Astrocyte (in vitro differentiated cells and primary cell): ENCODE data around the gene SPIN1. TPM values are rescaled to one million over a fixed set of nuclear protein-coding genes. Genes with fewer than 3 reads are reported as not detected.

ENCODE experiments used
- DNase-seq: peaks from one replicate; pipeline ENCODE4 v3.0.0-alpha.2; 2010; ENCODE audit warnings: low read depth
- FAIRE-seq: peaks from 2 replicates; lab custom pipeline; 2011; peaks lifted over from hg19 to GRCh38; lab: Jason Lieb, UNC
- H2AFZ ChIP-seq: 2 replicates; pipeline ENCODE4 v1.6.0; 2012; ENCODE audit warnings: low read depth, low read length, inconsistent platforms
- H3K27ac ChIP-seq: 2 replicates; pipeline ENCODE4 v1.5.1; 2011; ENCODE audit warnings: low read depth, low read length, inconsistent platforms
- H3K27me3 ChIP-seq: 2 replicates; pipeline ENCODE4 v1.6.0; 2011; ENCODE audit warnings: low read length, inconsistent platforms; ENCODE audit not compliant: insufficient read depth
- H3K36me3 ChIP-seq: 2 replicates; pipeline ENCODE4 v1.5.1; 2011; ENCODE audit warnings: low read length, inconsistent platforms; ENCODE audit not compliant: insufficient read depth
- H3K4me1 ChIP-seq: 2 replicates; pipeline ENCODE4 v1.5.1; 2011; ENCODE audit warnings: low read length, inconsistent platforms; ENCODE audit not compliant: insufficient read depth
- H3K4me2 ChIP-seq: 2 replicates; pipeline ENCODE4 v1.6.0; 2012; ENCODE audit warnings: low read length, inconsistent platforms
- H3K4me3 ChIP-seq: 2 replicates; pipeline ENCODE4 v1.5.1; 2011; ENCODE audit warnings: low read depth, mild to moderate bottlenecking, low read length, inconsistent platforms; ENCODE audit not compliant: insufficient read depth
- H3K79me2 ChIP-seq: 2 replicates; pipeline ENCODE4 v1.6.0; 2012; ENCODE audit warnings: mild to moderate bottlenecking, low read length, inconsistent platforms; ENCODE audit not compliant: insufficient read depth
- H3K9ac ChIP-seq: 2 replicates; pipeline ENCODE4 v1.6.0; 2012; ENCODE audit warnings: mild to moderate bottlenecking, low read length, inconsistent platforms
- H3K9me3 ChIP-seq: 2 replicates; pipeline ENCODE4 v1.5.1; 2012; ENCODE audit warnings: low read depth, mild to moderate bottlenecking, low read length, inconsistent platforms; ENCODE audit not compliant: insufficient read depth
- H4K20me1 ChIP-seq: 2 replicates; pipeline ENCODE4 v1.6.0; 2012; ENCODE audit warnings: low read length, inconsistent platforms; ENCODE audit not compliant: insufficient read depth
- H3K27ac Mint-ChIP-seq: one replicate; pipeline ENCODE4 v1.8.0; 2021; ENCODE audit warnings: mild to moderate bottlenecking, mixed read lengths; ENCODE audit not compliant: unreplicated experiment
- H3K27me3 Mint-ChIP-seq: one replicate; pipeline ENCODE4 v1.8.0; 2021; ENCODE audit warnings: low read depth, mixed read lengths; ENCODE audit not compliant: unreplicated experiment
- H3K36me3 Mint-ChIP-seq: one replicate; pipeline ENCODE4 v1.8.0; 2021; ENCODE audit warnings: low read depth, mixed read lengths; ENCODE audit not compliant: unreplicated experiment
- H3K4me1 Mint-ChIP-seq: one replicate; pipeline ENCODE4 v1.8.0; 2021; ENCODE audit warnings: low read depth, mixed read lengths; ENCODE audit not compliant: unreplicated experiment
- H3K4me3 Mint-ChIP-seq: one replicate; pipeline ENCODE4 v1.8.0; 2021; ENCODE audit warnings: mild to moderate bottlenecking, moderate library complexity, mixed read lengths; ENCODE audit not compliant: unreplicated experiment
- H3K9me3 Mint-ChIP-seq: one replicate; pipeline ENCODE4 v1.8.0; 2021; ENCODE audit warnings: mild to moderate bottlenecking, mixed read lengths; ENCODE audit not compliant: unreplicated experiment
- CTCF ChIP-seq: IDR thresholded peaks from 2 replicates; pipeline ENCODE4 v1.5.1; 2011; ENCODE audit warnings: low read depth, mild to moderate bottlenecking, inconsistent platforms, low read length, moderate library complexity; ENCODE audit not compliant: insufficient read depth
- EZH2 ChIP-seq: IDR thresholded peaks from 2 replicates; pipeline ENCODE4 v1.6.1; 2012; ENCODE audit warnings: mild to moderate bottlenecking, low read length, inconsistent platforms; ENCODE audit not compliant: insufficient read depth
- total RNA-seq: library from RNA; stranded (reverse); gene quantifications from 2 replicates; pipeline ENCODE4 v1.2.1, GENCODE V29; 2021

Gene SPIN1
- total RNA-seq, 1 donor from 2014 or later: 74.1 TPM

- peak overlapping the region; percentile 18 for H3K27ac ChIP-seq
- H3K36me3 ChIP-seq: peaks cover under 1% of the 10 kb centered on the region
- no peak overlapping the region for H2AFZ ChIP-seq
- no peaks in the 10 kb centered on the region for H3K27me3 ChIP-seq
- peaks cover 18% of the 10 kb centered on the region for H3K36me3 Mint-ChIP-seq
- no peaks in the 10 kb centered on the region for H3K27me3 Mint-ChIP-seq
- H3K27ac Mint-ChIP-seq: peak overlapping the region; percentile 83
- H3K4me2 ChIP-seq: no peak overlapping the region
- no peaks in the 10 kb centered on the region for H3K4me1 ChIP-seq
- H3K9ac ChIP-seq: no peak overlapping the region
- TF ChIP-seq EZH2 (no peak), CTCF (no peak)
- no peak overlapping the region for H3K4me3 Mint-ChIP-seq
- peaks cover 18% of the 10 kb centered on the region for H3K4me1 Mint-ChIP-seq
- H4K20me1 ChIP-seq: peaks cover 46% of the 10 kb centered on the region
- peaks cover 1% of the 10 kb centered on the region for H3K9me3 Mint-ChIP-seq
- H3K4me3 ChIP-seq: no peak overlapping the region
- H3K79me2 ChIP-seq: peaks cover 91% of the 10 kb centered on the region
- no peaks in the 10 kb centered on the region for H3K9me3 ChIP-seq
- DNase-seq (no peak), FAIRE-seq (no peak)
These were observed 53.2 kb downstream of the SPIN1 start for GRCh38 chr9:88441301-88442007.

GRCh38 chr9:88443480-88444113 is 55.4 kb downstream of the SPIN1 start:
- H3K27ac Mint-ChIP-seq: peak overlapping the region; percentile 8
- no peak for FAIRE-seq
- peaks cover 18% of the 10 kb centered on the region for H3K4me1 Mint-ChIP-seq

More at GRCh38 chr9:88443480-88444113, 55.4 kb downstream of the SPIN1 start:
- no peaks in the 10 kb centered on the region for H3K36me3 ChIP-seq
- H3K9ac ChIP-seq: no peak overlapping the region
- H3K9me3 ChIP-seq: no peaks in the 10 kb centered on the region
- no peak for DNase-seq
- no peak for TF ChIP-seq EZH2
- no peak for TF ChIP-seq CTCF
- H3K36me3 Mint-ChIP-seq: peaks cover 9% of the 10 kb centered on the region
- H3K9me3 Mint-ChIP-seq: peaks cover 4% of the 10 kb centered on the region
- no peak overlapping the region for H3K4me2 ChIP-seq
- H3K4me3 ChIP-seq: no peak overlapping the region
- peaks cover 63% of the 10 kb centered on the region for H4K20me1 ChIP-seq
- no peak overlapping the region for H3K27ac ChIP-seq
- no peak overlapping the region for H2AFZ ChIP-seq
- peaks cover 95% of the 10 kb centered on the region for H3K79me2 ChIP-seq
- H3K27me3 Mint-ChIP-seq: no peaks in the 10 kb centered on the region
- H3K27me3 ChIP-seq: no peaks in the 10 kb centered on the region
- no peaks in the 10 kb centered on the region for H3K4me1 ChIP-seq
- H3K4me3 Mint-ChIP-seq: no peak overlapping the region
